ENCODE data around the gene ACTN4. TPM values are rescaled to one million over a fixed set of nuclear protein-coding genes. Genes with fewer than 3 reads are reported as not detected.

The ACTN4 gene
- total and polyA plus RNA-seq, 5 experiments from 2014 or later: 3.2 to 57.6 (median 8.5) TPM

- DNase-seq (no peak), ATAC-seq (no peak)
- Mint-ChIP-seq H3K36me3 (peaks cover 0 to 23% (median 0%) of the 10 kb centered on the region in 3 donors), H3K27me3 (no peaks in the 10 kb centered on the region), H3K27ac (no peak overlapping the region), H3K9me3 (no peaks in the 10 kb centered on the region), H3K4me1 (peaks cover 0 to under 1% (median under 1%) of the 10 kb centered on the region in 4 donors), H3K4me3 (no peak overlapping the region)
- POLR2A ChIA-PET: no interaction called here
Observed at GRCh38 chr19:38721496-38721895, 74.0 kb downstream of the ACTN4 start.

- ATAC-seq: no peak
- Mint-ChIP-seq H3K4me1 (peaks cover 0 to 7% (median 2%) of the 10 kb centered on the region in 4 donors), H3K4me3 (no peak overlapping the region), H3K9me3 (no peaks in the 10 kb centered on the region), H3K36me3 (peaks cover 0 to 21% (median 0%) of the 10 kb centered on the region in 3 donors), H3K27me3 (no peaks in the 10 kb centered on the region), H3K27ac (no peak overlapping the region)
- POLR2A ChIA-PET: interaction anchor here (1.4 kb wide), 1 partner anchor 13 kb away, joined by 4 read pairs; no protein-coding TSS in a partner anchor
- DNase-seq: no peak
Observed at GRCh38 chr19:38721979-38722773, 74.7 kb downstream of the ACTN4 start.

- no peak for DNase-seq
- POLR2A ChIA-PET: interaction anchor here (1.4 kb wide), 1 partner anchor 12 kb away, joined by 4 read pairs; no protein-coding TSS in a partner anchor
- H3K27me3 Mint-ChIP-seq: no peaks in the 10 kb centered on the region
- peaks cover 0 to 7% (median 2%) of the 10 kb centered on the region in 4 donors for H3K4me1 Mint-ChIP-seq
- no peak overlapping the region for H3K27ac Mint-ChIP-seq
- no peak overlapping the region for H3K4me3 Mint-ChIP-seq
- H3K9me3 Mint-ChIP-seq: no peaks in the 10 kb centered on the region
- H3K36me3 Mint-ChIP-seq: peaks cover 0 to 19% (median 0%) of the 10 kb centered on the region in 3 donors
- no peak for ATAC-seq
Observed at GRCh38 chr19:38722947-38723605, 75.6 kb downstream of the ACTN4 start.

- no peak overlapping the region for H3K4me3 Mint-ChIP-seq
- POLR2A ChIA-PET: interaction anchor here (0.8 to 1.4 kb wide), 2 partner anchors 9 to 11 kb away, joined by 3 to 4 read pairs; no protein-coding TSS in a partner anchor
- H3K36me3 Mint-ChIP-seq: peaks cover 0 to 19% (median 0%) of the 10 kb centered on the region in 3 donors
- ATAC-seq (no peak), DNase-seq (no peak)
- H3K27ac Mint-ChIP-seq: no peak overlapping the region
- no peaks in the 10 kb centered on the region for H3K9me3 Mint-ChIP-seq
- H3K27me3 Mint-ChIP-seq: no peaks in the 10 kb centered on the region
- peaks cover 0 to 7% (median 3%) of the 10 kb centered on the region in 4 donors for H3K4me1 Mint-ChIP-seq
Observed at GRCh38 chr19:38723606-38723965, 76.1 kb downstream of the ACTN4 start.

GRCh38 chr19:38723990-38724854 lies 76.8 kb downstream of the ACTN4 start:
- Mint-ChIP-seq H3K27ac (no peak overlapping the region), H3K4me3 (no peak overlapping the region), H3K36me3 (peaks cover 0 to 17% (median 0%) of the 10 kb centered on the region in 3 donors), H3K9me3 (no peaks in the 10 kb centered on the region), H3K27me3 (no peaks in the 10 kb centered on the region), H3K4me1 (peaks cover 0 to 7% (median 3%) of the 10 kb centered on the region in 4 donors)
- POLR2A ChIA-PET: interaction anchor here (0.8 kb wide), 1 partner anchor 9 kb away, joined by 3 read pairs; no protein-coding TSS in a partner anchor
- DNase-seq (no peak), ATAC-seq (no peak)

- no peaks in the 10 kb centered on the region for H3K27me3 Mint-ChIP-seq
- H3K9me3 Mint-ChIP-seq: no peaks in the 10 kb centered on the region
- peaks cover 4 to 15% (median 11%) of the 10 kb centered on the region in 4 donors for H3K4me1 Mint-ChIP-seq
- ATAC-seq (no peak), DNase-seq (peak in 1 of 10 donors; percentile 22)
- POLR2A ChIA-PET: interaction anchor here (0.7 kb wide), 1 partner anchor 156 kb away, joined by 4 read pairs; no protein-coding TSS in a partner anchor
- peaks cover 0 to 17% (median 0%) of the 10 kb centered on the region in 3 donors for H3K36me3 Mint-ChIP-seq
- no peak overlapping the region for H3K4me3 Mint-ChIP-seq
- peak overlapping the region in 1 of 10 donors; percentile 84 for H3K27ac Mint-ChIP-seq
Observed at GRCh38 chr19:38725469-38726283, 78.2 kb downstream of the ACTN4 start.

- Mint-ChIP-seq H3K27me3 (no peaks in the 10 kb centered on the region), H3K4me1 (peaks cover 4 to 15% (median 11%) of the 10 kb centered on the region in 4 donors), H3K9me3 (no peaks in the 10 kb centered on the region), H3K36me3 (peaks cover 0 to 17% (median 0%) of the 10 kb centered on the region in 3 donors), H3K4me3 (no peak overlapping the region), H3K27ac (peak overlapping the region in 1 of 10 donors; percentile 84)
- no peak for DNase-seq
- POLR2A ChIA-PET: interaction anchor here (0.7 kb wide), 1 partner anchor 156 kb away, joined by 4 read pairs; no protein-coding TSS in a partner anchor
- ATAC-seq: no peak
Observed at GRCh38 chr19:38726284-38726673, 78.8 kb downstream of the ACTN4 start.

GRCh38 chr19:38726761-38727301 lies 79.4 kb downstream of the ACTN4 start:
- Mint-ChIP-seq H3K36me3 (peaks cover 0 to 17% (median 0%) of the 10 kb centered on the region in 3 donors), H3K27me3 (no peaks in the 10 kb centered on the region), H3K27ac (peak overlapping the region in 2 of 10 donors; percentile 73 to 84), H3K9me3 (no peaks in the 10 kb centered on the region), H3K4me1 (peaks cover 4 to 15% (median 12%) of the 10 kb centered on the region in 4 donors), H3K4me3 (no peak overlapping the region)
- ATAC-seq (no peak), DNase-seq (peak in 1 of 10 donors; percentile 23)
- POLR2A ChIA-PET: interaction anchor here (0.5 to 0.7 kb wide), 2 partner anchors 40 to 155 kb away, joined by 3 to 4 read pairs; no protein-coding TSS in a partner anchor

GRCh38 chr19:38727306-38727867 lies 79.9 kb downstream of the ACTN4 start:
- DNase-seq (peak in 1 of 10 donors; percentile 54), ATAC-seq (no peak)
- H3K27ac Mint-ChIP-seq: no peak overlapping the region
- H3K9me3 Mint-ChIP-seq: no peaks in the 10 kb centered on the region
- no peak overlapping the region for H3K4me3 Mint-ChIP-seq
- POLR2A ChIA-PET: interaction anchor here (0.5 kb wide), 1 partner anchor 41 kb away, joined by 3 read pairs; no protein-coding TSS in a partner anchor
- H3K27me3 Mint-ChIP-seq: no peaks in the 10 kb centered on the region
- H3K36me3 Mint-ChIP-seq: peaks cover 0 to 17% (median 0%) of the 10 kb centered on the region in 3 donors
- H3K4me1 Mint-ChIP-seq: peaks cover 4 to 19% (median 12%) of the 10 kb centered on the region in 4 donors

- H3K9me3 Mint-ChIP-seq: no peaks in the 10 kb centered on the region
- no peak overlapping the region for H3K4me3 Mint-ChIP-seq
- POLR2A ChIA-PET: no interaction called here
- H3K27ac Mint-ChIP-seq: no peak overlapping the region
- no peaks in the 10 kb centered on the region for H3K27me3 Mint-ChIP-seq
- H3K36me3 Mint-ChIP-seq: peaks cover 0 to 17% (median 0%) of the 10 kb centered on the region in 3 donors
- H3K4me1 Mint-ChIP-seq: peaks cover 4 to 26% (median 15%) of the 10 kb centered on the region in 4 donors
- DNase-seq (peak in 1 of 10 donors; percentile 48), ATAC-seq (no peak)
Observed at GRCh38 chr19:38727868-38728660, 80.6 kb downstream of the ACTN4 start.

All from naive thymus-derived CD8-positive, alpha-beta T cell (primary cell).